HG03103 (cell line): ENCODE data around the gene MCU.

ENCODE experiments used
- ATAC-seq: cut with Tn5 transposase; IDR thresholded peaks from one replicate; pipeline ENCODE4 v1.9.1; 2021; ENCODE audit warnings: low read depth; ENCODE audit not compliant: unreplicated experiment

Gene MCU

DNA sequence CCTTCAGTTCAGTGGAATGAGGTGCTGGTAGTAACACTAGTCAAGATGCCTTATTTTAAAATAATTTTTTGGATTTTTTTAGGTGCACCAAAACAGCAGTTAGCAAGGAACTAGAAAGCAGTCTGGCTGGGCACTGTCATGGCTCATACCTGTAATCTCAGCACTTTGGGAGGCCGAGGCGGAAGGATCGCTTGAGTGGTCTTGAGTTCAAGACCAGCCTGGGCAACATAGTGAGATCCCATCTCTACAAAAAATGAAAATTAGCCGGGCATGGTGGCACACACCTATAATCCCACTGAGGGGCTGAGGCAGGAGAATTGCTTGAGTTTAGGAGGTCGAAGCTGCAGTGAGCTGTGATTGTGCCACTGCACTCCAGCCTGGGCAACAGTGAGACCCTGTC is 236.9 kb downstream of the MCU start:
- ATAC-seq: no peak

DNA sequence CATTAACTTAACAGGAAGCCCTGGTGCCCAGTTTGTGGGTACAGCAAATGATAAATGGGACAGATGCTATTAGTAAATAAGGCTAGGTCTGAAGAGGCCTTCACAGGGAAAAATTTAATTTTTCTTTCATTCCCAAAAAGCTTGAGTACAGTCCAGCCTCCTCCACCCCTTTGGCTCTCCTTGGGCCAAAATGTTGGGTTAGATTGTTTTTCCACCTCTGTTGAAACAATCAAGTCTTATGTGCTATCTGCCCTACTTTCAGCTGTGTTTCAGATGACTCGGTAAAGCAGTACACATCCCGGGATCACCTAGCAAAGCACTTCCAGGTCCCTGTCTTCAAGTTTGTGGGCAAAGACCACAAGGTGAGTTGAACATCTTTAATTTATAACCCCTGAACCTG is 238.3 kb downstream of the MCU start:
- ATAC-seq: no peak

DNA sequence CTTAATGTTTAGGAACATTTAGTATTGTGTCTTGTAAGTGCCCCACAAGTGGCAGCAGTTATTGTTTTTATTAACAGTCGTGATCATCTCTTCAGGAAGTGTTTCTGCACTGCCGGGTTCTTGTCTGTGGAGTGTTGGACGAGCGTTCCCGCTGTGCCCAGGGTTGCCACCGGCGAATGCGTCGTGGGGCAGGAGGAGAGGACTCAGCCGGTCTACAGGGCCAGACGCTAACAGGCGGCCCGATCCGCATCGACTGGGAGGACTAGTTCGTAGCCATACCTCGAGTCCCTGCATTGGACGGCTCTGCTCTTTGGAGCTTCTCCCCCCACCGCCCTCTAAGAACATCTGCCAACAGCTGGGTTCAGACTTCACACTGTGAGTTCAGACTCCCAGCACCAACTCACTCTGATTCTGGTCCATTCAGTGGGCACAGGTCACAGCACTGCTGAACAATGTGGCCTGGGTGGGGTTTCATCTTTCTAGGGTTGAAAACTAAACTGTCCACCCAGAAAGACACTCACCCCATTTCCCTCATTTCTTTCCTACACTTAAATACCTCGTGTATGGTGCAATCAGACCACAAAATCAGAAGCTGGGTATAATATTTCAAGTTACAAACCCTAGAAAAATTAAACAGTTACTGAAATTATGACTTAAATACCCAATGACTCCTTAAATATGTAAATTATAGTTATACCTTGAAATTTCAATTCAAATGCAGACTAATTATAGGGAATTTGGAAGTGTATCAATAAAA is 240.5 kb downstream of the MCU start:
- no peak for ATAC-seq

DNA sequence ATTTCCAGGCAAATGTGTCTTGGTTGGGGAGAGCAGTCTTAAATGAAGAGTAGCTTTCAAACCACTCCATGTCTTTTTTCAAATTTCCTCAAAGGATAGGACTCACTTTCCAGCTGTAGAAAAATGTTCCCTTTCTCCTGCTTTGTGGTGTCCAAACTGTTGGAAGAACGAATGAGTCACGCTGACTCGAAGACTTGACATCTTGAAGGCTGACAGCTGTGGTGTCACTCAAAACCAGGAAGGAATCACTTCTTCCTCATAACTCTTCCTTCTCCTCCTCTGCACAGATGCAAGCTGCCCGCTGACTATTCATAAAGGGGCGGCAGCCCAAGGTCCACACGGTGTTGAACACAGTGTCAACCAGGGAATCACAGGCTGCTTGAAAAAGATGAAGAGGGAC is 243.4 kb downstream of the MCU start:
- ATAC-seq: no peak
